Stimulated activated CD4-positive, alpha-beta T cell treated with anti-CD3 and anti-CD28 coated beads, Interleukin-12 subunit alpha, Interleukin-12 subunit beta, amount 100 ng/mL, for 48 hours (primary cell): ENCODE results near the gene IL23A.
"Not testable (repeated sequence)": the region's sequence is repeated elsewhere in the genome, so short reads cannot be mapped to it uniquely, and the experiment has no call there.

Source experiments
- DNase-seq, 3 donors: peaks; one replicate each; pipeline ENCODE4 v3.0.0-alpha.2; 2020; ENCODE audit warnings: low read depth in 2 of 3, low spot score in 1 of 3

The IL23A gene

DNA sequence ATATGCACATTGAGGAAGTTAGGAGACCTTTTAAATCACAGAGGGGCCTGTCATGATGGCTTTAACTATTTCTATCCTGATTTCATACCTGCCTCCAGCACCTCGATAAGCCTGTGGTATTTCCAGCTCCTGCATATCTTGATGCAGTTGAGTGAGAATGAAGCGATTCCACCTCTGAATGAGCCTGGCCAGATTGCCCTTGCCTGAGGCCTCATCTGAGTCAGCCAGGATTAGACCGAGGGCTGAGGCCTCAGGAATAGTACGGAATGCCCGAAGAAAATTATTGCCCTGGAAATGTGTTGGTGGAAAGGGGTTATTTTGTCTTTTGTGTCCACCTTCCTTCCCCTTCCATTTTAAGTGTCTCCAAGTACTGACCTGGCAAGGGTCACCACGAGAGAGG lies 14.5 kb upstream of the IL23A start:
- DNase-seq = no peak

DNA sequence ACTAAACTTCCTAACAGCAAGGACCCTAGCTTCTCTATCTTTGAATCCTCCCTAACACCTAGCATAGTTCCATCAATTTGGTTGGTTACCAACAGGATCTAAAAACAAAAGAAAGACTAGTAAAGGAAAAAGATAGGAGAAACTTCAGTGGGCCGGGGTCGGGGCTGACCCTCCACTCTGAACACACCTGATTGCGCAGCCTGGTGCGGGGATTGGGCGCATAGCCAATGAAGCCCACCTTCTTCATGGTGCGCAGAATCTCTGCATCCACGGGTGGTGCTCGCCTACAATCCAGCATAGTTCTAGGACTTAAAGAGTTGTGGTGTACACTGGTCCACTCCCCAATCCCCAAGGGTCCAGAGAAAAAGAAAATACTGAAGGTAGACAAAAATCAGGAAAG lies 12.6 kb upstream of the IL23A start:
- no peak for DNase-seq

DNA sequence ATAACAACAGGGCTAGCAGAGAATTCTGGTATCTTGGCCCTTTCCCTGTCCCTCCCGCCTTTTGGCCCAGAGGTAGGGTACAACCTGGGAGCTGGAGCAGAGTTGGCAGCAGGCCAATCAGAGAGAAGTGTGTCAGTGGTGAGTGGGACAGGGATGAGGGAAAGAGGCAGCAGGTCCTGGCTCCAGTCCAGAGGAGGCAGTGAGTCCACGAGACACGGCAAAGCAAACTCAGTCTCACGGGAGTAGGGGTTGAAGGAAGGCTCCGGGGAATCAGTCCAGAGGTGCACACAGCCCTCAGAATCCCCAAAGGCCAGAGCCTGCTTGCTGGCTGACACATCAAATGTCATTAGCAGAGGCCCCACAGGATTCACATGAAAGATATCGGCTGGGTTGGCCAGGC lies 12.2 kb upstream of the IL23A start:
- no peak for DNase-seq

DNA sequence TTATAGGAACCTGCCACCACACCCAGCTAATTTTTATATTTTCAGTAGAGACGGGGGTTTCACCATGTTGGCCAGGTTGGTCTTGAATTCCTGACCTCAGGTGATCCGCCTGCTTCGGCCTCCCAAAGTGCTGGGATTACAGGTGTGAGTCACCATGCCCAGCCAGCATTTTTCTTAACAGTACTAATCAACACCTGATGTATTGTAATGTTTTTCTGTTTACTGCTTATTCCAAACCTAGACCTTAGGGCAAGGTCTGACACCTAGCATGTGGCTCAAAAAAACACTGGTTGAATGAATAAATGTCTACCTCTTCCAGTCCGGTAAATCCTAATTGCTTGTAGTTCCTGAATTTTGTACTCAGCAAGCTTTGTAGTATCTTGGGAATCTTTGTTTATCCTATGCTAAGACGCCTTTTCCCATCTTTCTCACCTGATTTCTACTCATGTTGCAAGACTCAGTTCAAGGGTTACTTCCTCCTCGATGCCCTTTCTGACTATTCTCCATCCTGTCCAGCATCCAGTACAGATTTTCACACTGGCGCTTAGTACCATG lies 7.7 kb upstream of the IL23A start:
- DNase-seq = no peak

DNA sequence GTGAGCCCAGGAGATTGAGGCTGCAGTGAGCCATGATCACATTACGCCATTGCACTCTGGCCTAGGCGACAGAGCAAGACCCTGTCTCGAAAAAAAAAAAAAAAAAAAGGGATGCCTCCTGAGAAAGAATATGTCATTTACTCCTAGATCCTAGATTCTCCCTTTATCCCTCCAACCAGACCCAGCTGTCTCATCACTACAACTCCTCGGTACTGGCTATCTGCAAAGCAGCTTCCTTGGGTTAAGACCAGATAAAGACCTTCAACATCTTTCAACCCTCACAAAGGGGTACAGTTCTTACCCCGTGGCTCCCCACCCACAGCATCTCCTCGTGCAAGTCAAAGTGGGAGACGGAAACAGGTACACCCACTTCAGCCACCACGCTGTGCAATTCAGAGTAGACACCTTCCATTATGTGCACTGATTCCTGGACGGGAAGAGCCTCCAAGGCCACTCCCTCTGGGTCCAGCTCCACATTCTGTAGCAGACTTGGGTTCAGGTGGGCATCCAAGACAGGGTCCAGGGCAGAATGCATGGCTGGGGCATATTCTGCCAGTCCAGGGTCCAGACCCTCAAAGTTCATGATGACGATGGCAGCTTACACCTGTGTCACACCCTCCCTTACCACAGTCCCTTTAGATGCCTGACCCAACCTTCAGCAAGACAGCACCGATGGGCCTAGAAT lies 6.0 kb upstream of the IL23A start:
- no peak for DNase-seq

DNA sequence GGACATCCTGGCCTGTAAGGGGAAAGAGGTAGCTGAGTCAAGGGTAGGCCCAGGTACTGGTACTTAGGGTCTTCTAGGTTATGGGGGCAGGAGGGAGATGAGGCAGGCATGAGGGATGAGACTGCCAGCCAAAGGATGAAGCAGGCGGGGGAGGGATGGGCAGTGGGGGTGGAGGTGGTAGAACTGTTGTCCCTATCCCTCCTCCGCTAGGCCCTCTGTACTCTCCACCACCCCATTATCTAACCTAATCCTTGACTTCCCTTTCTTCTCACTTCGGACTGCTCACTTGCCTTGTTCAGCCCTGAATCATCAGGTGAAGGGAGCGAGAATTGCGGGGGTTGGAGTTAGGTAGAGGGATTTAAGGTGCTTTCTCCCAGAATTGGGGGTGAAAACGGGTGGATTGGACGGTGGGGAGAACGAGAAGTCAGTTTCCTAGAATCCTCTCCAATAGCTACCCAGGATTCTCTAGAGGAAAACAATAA lies 5.4 kb upstream of the IL23A start:
- no peak for DNase-seq

DNA sequence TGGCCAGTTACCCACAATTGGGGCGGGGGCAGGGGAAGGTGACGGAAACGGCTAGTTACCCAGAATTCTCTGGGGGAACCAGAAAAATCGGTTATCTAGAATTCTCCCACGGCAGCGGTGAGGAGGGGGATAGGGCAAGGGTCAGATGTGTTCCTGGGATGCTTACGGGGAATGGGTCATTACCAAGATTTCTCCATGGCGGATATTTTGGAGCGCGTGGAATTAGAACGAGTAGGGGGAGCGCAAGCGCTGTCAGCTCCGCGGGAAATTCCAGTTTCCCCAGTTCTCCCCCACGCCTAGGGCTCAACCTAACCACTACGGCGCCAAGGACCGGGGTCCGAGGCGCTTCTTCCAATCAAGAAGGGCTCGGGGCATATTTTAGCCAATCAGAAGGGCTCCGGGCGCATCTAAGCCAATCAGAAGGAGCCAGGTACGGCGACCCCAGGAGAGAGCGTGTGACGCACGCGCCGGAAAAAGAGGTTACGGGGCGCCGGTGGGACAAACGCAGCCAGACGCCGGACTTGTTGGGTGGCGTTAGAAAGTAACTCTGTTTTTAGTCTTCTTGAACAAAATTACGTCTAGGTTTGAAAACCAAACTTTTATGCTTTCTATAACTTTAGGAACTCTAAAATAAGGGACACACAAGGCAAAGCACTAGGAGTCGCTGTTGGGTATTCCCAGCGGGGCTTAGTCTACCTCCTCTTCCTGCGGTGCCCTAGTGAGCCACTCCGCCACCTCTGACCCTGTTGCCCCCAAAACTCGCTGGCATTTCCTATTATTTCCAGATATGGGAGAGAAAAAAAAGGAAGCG lies 4.8 kb upstream of the IL23A start, which contains the start of gene PAN2:
Gene PAN2, minus strand, starts transcription at position 322 of the 811 bp plus-strand sequence. CDS start 906 bp downstream, outside the sequence.
- peak; percentile 88 to 91 (median 89) for DNase-seq

DNA sequence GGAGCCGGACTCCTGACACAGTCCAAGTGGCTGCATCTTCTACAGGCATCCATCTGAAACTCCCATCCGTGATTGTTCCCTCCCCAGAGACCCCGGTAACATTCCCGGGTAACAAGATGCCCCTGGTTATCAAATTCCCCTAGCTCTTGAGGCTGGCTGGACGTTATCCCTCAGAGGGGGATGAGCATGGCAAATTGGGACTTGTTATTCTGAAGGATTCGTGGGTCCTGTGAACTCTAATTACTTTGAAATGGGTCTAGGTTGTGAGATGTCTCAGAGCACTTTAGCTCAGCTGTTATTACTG lies 4.2 kb upstream of the IL23A start:
- no peak for DNase-seq

DNA sequence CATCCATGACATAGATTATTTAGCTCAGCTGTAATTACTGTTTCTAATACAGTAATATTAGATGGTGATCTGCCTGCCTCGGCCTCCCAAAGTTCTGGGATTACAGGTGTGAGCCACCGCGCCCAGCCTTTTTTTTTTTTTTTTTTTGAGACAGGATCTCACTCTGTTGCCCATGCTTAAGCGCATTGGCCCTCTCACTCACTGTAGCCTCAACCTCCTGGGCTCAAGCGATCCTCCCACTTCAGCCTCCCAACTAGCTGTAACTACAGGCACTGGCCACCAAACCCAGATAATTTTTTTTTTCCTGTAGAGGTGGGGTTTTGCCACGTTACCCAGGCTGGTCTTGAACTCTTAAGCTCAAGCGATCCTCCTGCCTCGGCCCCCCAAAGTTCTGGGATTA lies 3.2 kb upstream of the IL23A start:
- DNase-seq = not testable (repeated sequence)

DNA sequence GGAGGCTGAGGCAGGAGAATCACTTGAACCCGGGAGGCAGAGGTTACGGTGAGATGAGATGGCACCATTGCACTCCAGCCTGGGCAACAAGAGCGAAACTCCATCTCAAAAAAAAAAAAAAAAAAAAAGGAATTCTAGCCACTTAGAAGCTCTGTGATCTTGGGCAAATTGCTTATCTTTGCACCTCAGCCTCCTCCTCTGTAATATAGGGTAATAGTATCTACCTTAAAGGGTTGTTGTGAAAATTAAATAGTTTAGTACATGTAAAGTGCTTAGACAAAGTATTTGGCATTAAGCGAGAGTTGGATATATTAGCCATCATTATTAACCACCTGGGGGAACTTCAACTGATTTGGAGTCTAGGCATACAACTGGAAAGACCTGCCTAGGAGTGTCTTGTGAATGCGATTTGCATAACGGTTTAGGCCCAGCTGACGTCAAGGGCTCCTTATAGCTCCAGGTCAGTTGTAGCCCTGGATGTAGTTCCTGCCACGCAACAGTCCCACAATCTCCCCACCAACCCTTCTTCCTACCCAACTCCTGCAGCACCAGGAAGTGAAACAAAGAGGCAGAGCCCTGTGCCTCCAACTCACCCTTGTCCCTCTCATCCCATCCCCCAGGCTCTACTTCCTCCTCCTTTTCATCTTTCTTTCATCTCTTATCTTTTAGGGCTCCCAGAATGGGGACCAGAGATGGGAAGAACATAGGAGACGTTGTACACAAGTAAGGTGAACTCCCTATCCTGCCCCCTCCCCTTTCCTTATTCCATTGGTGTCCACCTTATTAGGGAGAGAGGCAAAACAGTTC lies 2.1 kb upstream of the IL23A start:
- DNase-seq = no peak

DNA sequence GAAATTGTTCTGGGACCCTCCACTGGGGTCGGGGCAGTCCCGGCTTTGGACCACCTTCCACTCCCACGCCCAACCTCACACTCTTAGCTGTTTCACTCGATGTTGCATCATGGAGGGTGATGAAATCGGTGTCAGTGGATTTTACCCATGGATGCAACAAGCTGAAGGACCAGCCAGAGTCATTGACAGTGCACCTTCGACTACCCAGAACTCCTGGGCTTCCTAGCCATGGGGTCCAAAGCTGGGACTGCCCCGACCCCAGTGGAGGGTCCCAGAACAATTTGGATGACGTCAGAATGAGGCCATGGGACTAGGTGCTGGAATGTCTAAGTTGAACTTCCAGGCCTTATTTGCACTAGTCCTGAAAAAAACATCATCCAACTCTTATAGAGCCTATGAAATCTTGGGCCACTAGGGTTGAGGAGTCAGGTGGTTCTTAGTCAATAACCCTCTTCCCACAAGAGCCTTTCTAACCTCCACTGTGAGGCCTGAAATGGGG lies 882 bp upstream of the IL23A start:
- DNase-seq = no peak

DNA sequence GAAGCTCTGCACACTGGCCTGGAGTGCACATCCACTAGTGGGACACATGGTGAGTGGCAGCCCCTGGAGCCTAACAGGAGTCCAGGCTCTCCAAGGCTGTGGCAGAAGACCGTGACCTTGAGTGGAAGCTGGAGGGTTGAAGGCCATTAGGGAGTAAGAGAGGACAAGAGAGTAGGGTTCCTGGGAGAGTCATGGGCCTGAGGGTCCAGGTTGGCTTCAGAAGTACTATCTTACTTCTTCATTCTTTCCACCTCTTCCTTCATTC lies 406 bp downstream of the IL23A start:
- no peak for DNase-seq

DNA sequence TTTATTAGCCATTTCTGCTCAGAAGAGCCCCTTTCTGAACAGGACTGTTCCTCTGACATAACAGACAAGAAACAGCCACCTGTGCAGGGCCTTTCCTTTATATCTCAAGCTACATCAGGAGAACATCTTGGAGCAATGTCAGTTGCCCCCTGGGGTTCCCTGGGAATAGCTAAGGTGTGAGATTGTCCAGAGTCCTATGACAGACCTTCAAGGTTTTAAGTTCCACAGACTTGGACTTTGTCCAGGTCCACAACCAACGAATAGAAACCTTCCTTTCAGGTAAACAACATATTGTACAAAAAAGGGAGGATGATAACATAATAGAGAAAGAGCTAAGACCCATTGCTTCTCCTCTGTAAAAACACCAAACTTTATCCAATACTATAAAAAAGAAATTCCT lies 2.9 kb downstream of the IL23A start:
- DNase-seq = no peak

DNA sequence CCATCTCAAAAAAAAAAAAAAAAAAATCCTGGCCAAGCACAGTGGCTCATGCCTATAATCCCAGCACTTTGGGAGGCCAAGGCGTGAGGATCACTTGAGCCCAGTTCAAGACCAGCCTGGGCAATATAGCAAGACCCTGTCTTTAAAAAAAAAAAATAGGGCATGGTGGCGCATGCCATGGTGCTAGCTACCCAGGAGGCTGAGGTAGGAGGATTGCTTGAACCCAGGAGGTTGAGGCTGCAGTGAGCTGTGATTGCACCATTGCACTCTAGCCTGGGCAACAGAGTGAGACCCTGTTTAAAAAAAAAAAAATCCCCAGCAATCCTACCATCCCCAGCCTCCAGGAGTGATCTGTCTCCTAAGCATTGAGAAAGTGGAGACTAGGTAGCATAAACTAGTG lies 3.6 kb downstream of the IL23A start:
- not testable (repeated sequence) for DNase-seq

DNA sequence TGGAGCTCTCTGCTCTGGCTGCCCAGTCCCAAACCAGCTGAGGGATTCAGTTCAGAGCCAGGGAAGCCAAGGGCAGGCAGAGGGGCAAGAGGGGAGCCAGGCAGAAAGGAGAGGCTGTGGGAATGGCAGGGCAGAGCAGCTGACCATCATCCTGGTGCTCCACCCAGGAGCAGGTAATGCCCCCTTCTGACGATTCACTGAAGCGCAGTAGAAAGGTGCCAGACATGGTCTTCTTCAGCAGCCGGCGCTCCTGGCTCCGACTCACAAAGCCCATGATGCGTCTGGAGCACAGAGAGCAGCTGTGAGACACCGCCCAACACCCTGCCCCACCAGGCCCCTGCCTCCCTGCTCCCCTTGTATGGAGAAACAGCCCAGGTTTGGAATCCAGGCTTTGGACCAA lies 8.0 kb downstream of the IL23A start:
- no peak for DNase-seq

DNA sequence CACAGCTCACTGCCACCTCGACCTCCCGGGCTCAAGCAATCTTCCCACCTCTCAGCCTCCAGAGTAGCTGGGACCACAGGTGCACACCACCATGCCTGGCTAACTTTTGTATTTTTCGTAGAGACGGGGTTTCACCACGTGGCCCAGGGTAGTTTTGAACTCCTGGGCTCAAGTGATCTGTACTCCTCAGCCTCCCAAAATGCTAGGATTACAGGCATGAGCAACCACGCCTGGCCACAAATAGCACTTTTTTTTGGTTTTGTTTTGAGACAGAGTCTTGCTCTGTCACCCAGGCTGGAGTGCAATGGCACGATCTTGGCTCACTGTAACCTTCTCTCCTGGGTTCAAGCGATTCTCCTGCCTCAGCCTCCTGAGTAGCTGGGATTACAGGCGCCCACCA lies 8.6 kb downstream of the IL23A start:
- DNase-seq = not testable (repeated sequence)

DNA sequence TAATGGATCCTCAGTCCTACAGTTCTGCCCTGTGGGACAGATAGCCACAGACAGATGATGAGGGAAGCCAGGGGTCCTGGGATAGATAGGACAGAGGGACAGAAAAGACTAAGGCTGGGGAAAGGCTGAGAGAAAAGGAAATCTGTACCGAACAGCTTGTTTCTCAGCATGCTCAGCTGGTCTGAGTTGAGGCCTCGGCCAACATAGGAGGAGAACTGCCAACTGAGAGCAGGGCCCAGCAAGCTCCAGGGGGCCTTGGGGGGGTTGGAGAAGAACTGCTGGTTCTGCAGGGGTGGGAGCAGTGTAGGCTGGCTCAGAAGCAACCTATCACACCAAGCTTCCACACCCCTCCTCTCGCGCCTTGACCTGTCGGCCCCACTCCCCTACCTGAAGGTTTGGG lies 10.1 kb downstream of the IL23A start:
- no peak for DNase-seq

DNA sequence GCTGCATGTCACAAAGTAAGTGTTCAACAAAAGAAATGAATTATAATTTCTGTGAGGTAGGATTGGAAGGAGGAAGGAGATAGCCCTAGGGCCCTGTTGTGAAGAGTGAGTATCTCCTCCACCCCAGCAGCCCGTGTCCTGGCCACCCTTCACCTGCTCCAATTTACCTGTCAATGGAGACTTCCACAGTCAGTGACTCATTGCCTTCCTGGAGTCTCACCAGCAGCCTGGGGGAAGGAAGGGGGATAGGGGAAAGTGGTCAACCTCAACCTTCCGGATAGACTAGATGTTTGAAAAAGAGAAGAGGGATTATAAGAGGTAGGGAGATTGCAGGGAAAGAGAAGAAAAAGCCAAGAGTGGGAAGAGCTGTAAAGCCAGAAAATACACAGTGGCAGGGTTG lies 12.0 kb downstream of the IL23A start:
- DNase-seq = no peak

DNA sequence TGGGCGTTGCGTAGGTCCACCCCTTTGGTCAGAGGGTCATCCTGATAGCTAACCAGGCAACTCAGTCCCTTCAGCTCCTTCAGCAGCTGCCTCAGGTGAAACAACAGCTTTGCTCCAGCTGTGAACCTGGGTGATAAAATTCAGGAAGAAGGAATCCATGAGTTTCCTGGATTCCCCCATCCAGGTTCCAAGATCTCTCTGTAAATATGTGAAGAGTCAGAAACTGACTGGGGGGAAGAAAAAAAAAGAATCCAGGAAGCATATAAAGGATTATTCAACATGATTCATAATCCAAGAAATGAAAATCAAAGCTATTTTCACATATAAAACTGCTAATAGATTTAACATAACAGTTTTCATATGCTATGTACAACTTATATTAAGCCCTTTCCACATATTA lies 12.6 kb downstream of the IL23A start:
- no peak for DNase-seq

DNA sequence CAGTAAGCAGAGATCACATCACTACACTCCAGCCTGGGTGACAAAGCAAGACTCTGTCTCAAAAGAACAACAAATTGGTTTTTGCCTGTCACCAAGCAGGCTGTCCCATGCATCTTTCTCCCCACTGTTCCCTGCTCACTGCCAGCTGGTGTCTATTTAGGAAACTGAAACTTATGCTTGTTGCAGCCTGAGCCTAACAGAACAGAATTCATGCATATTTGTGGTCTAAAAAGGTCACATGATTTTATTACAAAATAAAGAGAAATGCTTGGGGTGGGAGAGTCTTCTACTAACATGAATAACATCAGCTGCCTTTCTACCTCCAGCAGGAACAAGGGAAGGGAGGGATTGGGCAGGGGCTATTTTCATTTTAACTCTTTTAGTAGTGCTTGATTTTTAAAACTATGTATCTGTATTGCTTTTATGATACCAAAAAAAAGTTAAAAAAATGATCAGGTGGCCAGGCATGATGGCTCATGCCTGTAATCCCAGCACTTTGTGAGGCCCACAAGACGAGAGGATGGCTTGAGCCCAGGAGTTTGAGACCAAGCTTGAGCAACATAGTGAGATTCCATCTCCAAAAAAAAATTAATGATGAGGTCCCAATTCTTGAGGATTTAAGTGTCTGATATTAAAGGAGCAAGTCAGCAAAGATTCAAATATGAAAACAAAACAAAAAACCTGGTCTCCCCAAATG lies 20.3 kb downstream of the IL23A start:
- DNase-seq = no peak
